HG02884 (cell line): ENCODE data around the gene PGA4.
"Not testable (repeated sequence)": the region's sequence is repeated elsewhere in the genome, so short reads cannot be mapped to it uniquely, and the experiment has no call there.

Experiments used
- ATAC-seq: cut with Tn5 transposase; IDR thresholded peaks from one replicate; pipeline ENCODE4 v1.9.1; 2021; ENCODE audit warnings: mild to moderate bottlenecking, moderate library complexity; ENCODE audit not compliant: unreplicated experiment

Gene PGA4

DNA sequence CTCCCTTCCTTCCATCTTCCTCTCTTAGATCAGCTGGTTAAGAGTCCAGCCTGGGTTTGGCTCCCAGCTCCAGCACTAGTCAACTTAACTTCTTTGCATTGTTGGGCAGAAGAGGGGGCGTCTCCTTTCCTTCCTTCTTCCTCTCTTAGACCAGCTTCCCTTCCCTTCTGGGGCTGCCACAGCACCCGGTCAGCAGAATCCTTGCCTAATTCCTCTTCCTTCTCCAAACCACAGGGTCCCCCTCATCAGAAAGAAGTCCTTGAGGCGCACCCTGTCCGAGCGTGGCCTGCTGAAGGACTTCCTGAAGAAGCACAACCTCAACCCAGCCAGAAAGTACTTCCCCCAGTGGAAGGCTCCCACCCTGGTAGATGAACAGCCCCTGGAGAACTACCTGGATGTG is 18.3 kb upstream of the PGA4 start:
- ATAC-seq = not testable (repeated sequence)

DNA sequence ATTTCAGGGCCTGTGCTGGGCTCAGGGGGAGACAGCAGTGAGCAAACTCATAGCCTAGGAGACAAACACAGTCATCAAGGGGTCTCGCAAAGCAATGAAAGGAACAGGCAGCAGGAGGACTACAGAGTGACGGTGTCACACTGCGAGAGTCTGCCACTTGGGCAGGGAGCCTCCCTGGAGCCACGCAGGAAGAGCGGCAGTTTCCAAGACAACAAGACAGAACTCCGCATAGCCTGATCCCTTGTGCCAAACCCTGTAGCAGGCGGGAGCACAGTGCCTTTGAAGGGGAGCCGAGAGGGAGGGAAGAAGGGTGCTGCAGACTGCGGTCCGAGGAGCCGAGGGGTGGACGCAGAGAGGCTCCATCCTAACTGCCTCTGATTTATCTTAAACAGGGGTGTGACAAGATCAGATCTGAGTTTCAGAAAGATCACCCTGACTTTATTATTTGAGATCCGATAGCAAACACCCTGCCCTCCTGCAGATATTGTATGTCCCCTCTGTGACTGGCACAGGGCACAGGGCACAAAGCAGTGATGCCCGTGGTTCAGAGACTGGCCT is 17.6 kb upstream of the PGA4 start:
- ATAC-seq = not testable (repeated sequence)

DNA sequence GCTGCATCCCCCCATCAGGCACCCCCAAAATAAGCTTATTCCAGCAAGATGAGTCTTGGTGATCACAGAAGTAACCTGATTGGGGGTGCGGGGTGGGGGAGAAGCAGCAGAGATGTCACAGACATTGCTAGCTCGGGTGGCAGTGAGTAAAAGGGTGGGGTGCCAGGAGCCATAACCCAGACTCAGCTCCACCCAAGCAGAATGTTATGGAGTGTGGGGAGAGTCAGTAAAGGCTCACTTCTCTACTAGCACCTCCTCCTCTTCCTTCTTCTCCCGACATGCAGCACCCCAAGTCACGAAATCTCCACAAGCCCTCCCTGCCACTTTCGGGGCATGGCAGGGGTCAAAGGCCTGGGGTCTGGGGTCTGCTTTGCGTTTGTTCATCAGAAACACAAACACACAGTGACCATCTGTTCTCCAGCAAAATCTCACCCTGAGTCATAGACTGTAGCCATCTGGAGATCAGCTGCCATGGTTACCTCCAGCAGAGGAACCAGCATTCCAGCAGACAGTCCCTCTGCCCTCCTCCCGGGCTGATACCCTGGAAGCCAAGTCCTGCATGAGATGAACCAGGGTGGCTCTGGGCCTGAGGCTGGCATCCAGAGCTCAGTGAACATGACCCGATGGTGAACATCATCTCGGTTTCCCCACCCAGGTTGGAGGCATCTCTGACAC is 14.4 kb upstream of the PGA4 start:
- not testable (repeated sequence) for ATAC-seq

DNA sequence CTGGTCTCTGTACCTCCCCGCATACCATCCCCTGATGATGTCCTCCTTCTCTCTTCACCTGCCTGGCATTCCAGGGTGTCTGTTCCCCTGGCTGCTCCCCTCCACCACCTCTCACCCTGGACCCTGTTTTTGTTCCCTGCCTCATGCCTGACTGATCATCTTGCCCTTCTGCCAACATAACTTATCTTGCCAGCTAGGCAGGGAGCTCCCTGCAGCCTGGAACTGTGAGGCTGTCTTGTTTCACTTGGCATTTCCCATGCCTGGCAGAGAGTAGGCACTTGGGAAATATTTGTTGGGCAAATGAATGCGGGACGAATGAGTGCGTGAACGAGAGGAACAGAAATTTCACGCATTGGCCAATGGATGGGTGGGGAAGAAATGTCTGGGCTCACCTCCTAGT is 11.5 kb upstream of the PGA4 start:
- not testable (repeated sequence) for ATAC-seq

DNA sequence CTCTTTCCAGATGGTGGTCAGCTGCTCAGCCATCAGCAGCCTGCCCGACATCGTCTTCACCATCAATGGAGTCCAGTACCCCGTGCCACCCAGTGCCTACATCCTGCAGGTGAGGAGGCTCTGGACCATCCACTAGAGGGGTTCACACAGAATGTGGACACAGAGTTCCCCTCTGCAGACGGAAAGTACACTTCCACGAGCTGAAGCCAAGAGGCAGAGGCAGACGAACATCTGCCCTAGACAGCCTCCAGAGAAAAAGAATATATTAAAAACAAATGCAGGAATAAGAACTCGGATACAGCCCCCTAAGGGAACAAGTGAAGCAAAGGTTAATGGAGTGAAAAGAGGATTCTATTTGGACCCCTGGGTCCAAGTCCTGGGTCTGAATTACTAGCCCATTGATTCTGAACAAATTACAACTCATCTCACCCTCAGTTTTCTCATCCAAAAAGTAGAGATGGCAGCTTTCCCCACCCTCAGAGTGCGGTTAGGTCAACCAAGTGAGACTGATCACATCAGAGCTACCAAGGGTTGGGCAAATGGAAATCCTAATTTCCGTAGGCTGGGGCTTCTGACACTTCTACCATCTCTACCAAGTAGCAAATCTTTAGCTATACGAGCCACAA is 10.7 kb upstream of the PGA4 start:
- ATAC-seq = not testable (repeated sequence)

DNA sequence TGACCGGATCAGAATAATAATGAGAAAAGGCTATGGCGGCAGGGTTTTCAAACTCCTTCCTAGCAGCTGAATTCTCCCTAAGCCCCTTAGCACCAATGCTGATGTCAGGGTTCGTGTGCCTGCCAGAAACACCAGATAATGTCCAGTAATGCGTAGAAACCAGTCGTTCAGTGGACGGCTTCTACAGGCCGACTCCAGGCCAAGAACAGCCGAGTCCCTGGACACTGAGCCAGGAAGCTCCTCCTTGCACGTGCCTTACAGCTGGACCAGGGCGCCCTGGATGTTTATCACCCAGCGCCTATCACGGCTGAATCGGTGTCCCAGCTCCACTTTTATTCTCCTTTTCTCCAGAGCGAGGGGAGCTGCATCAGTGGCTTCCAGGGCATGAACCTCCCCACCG is 9.9 kb upstream of the PGA4 start:
- ATAC-seq = not testable (repeated sequence)

DNA sequence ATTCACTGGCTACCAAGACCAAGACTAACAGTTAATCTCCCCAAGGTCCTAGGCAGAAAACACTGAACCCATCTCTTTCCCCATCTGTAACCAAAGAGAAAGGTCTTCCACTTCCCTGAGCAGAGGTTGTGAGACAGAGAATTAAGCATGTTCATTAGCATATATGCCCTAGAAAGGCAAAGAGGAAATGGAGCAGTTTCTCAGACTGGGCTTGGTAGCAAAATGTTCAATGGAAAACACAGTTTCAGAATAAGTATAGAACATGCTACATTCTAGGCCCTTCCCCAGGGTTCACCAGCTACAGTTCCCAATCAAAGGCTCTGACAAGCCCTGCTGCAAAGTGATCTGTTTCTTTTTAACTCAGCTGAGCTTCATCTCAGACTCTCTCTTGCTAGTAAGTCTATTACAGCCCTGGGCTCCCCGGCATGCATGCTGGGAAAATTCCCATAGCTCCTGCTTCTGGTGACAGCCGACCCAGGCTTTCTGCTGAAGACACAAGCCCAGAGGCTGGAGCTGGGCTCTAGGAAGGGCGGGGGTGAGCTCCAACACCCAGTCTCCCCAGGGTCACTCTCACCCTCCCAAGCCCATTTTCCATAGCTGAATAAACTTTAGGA is 8.3 kb upstream of the PGA4 start:
- not testable (repeated sequence) for ATAC-seq

DNA sequence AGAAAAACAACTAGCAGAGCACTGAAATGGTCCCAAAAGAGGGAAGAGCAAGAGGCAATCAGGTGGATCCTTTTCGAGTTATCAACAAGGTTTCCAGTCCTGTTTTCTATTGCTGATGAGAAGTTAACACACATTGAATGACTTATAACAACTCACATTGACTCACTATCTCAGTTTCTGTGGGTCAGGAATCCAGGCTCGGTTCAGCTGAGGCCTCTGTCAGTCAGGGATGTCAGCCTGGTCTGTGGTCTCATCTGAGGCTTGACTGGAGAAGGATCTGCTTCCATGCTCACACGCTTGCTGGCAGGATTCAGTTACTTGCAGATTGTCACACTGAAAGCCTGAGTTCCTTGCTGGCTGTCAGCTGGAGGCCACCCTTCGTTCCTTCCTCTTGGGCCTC is 3.8 kb upstream of the PGA4 start:
- not testable (repeated sequence) for ATAC-seq

DNA sequence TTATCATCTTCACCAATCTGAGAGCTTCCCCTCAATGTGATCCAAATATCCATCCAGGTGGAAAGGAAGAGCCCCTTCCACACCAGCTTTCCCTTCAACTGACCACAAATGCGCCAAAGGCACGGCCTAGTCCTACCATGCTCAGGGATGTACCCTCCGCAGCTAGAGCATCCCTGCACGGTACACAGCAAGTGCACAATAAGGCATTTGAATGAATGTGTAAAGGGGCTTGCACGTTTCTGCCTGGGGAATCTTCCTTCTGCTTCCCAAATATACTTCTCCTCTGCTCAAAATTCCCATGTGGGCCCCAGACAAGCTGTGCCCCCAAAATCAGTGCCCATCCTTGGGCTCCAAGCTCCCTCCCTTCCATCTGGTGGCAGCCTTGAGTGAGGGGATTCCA is 3.1 kb upstream of the PGA4 start:
- ATAC-seq = not testable (repeated sequence)

DNA sequence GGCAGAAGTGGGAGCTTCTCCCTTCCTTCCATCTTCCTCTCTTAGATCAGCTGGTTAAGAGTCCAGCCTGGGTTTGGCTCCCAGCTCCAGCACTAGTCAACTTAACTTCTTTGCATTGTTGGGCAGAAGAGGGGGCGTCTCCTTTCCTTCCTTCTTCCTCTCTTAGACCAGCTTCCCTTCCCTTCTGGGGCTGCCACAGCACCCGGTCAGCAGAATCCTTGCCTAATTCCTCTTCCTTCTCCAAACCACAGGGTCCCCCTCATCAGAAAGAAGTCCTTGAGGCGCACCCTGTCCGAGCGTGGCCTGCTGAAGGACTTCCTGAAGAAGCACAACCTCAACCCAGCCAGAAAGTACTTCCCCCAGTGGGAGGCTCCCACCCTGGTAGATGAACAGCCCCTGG is 545 bp downstream of the PGA4 start:
- ATAC-seq = not testable (repeated sequence)

DNA sequence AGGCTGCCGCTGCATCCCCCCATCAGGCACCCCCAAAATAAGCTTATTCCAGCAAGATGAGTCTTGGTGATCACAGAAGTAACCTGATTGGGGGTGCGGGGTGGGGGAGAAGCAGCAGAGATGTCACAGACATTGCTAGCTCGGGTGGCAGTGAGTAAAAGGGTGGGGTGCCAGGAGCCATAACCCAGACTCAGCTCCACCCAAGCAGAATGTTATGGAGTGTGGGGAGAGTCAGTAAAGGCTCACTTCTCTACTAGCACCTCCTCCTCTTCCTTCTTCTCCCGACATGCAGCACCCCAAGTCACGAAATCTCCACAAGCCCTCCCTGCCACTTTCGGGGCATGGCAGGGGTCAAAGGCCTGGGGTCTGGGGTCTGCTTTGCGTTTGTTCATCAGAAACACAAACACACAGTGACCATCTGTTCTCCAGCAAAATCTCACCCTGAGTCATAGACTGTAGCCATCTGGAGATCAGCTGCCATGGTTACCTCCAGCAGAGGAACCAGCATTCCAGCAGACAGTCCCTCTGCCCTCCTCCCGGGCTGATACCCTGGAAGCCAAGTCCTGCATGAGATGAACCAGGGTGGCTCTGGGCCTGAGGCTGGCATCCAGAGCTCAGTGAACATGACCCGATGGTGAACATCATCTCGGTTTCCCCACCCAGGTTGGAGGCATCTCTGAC is 4.5 kb downstream of the PGA4 start:
- not testable (repeated sequence) for ATAC-seq

DNA sequence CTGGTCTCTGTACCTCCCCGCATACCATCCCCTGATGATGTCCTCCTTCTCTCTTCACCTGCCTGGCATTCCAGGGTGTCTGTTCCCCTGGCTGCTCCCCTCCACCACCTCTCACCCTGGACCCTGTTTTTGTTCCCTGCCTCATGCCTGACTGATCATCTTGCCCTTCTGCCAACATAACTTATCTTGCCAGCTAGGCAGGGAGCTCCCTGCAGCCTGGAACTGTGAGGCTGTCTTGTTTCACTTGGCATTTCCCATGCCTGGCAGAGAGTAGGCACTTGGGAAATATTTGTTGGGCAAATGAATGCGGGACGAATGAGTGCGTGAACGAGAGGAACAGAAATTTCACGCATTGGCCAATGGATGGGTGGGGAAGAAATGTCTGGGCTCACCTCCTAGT is 7.3 kb downstream of the PGA4 start:
- not testable (repeated sequence) for ATAC-seq

DNA sequence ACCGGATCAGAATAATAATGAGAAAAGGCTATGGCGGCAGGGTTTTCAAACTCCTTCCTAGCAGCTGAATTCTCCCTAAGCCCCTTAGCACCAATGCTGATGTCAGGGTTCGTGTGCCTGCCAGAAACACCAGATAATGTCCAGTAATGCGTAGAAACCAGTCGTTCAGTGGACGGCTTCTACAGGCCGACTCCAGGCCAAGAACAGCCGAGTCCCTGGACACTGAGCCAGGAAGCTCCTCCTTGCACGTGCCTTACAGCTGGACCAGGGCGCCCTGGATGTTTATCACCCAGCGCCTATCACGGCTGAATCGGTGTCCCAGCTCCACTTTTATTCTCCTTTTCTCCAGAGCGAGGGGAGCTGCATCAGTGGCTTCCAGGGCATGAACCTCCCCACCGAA is 8.9 kb downstream of the PGA4 start:
- ATAC-seq = not testable (repeated sequence)

DNA sequence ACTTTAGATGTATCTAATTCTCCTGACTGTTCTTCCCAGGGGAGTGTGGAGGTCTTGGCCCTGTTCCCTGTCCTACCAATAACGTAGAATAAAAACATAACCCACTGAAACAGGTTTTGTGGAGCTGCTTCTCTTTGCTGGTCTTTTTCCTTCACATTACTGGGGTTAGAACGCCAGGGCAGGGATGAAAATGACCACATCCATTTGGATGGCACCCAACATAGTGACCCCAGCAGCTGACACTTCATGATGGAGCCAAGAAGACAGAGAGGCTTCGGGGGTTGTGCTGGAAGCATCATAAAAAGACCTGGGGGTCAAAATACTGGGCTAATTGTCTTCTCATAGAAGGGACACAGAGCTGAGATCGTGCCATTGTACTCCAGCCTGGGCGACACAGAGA is 9.4 kb downstream of the PGA4 start:
- not testable (repeated sequence) for ATAC-seq

DNA sequence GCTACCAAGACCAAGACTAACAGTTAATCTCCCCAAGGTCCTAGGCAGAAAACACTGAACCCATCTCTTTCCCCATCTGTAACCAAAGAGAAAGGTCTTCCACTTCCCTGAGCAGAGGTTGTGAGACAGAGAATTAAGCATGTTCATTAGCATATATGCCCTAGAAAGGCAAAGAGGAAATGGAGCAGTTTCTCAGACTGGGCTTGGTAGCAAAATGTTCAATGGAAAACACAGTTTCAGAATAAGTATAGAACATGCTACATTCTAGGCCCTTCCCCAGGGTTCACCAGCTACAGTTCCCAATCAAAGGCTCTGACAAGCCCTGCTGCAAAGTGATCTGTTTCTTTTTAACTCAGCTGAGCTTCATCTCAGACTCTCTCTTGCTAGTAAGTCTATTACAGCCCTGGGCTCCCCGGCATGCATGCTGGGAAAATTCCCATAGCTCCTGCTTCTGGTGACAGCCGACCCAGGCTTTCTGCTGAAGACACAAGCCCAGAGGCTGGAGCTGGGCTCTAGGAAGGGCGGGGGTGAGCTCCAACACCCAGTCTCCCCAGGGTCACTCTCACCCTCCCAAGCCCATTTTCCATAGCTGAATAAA is 10.5 kb downstream of the PGA4 start:
- ATAC-seq = not testable (repeated sequence)

DNA sequence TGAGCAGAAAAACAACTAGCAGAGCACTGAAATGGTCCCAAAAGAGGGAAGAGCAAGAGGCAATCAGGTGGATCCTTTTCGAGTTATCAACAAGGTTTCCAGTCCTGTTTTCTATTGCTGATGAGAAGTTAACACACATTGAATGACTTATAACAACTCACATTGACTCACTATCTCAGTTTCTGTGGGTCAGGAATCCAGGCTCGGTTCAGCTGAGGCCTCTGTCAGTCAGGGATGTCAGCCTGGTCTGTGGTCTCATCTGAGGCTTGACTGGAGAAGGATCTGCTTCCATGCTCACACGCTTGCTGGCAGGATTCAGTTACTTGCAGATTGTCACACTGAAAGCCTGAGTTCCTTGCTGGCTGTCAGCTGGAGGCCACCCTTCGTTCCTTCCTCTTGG is 15.0 kb downstream of the PGA4 start:
- not testable (repeated sequence) for ATAC-seq

DNA sequence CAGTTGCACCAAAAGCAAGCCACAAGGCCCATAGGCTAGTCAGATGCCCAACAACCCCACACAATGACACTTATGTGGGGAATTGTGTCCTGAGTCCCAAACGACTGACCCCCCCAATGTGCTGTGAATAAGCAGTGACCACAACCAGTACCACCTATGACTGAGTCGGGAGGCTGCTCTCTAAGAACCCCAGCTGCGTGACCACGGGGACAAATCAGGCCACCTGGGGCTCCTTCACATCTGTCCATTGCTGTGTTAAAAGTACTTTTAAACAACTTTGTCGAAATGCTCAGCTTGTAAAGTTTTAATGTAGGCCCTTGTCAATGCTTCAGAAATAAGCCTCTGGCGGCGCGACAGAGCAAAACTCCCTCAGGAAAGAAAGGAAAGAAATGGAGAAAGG is 18.1 kb downstream of the PGA4 start:
- ATAC-seq = not testable (repeated sequence)

DNA sequence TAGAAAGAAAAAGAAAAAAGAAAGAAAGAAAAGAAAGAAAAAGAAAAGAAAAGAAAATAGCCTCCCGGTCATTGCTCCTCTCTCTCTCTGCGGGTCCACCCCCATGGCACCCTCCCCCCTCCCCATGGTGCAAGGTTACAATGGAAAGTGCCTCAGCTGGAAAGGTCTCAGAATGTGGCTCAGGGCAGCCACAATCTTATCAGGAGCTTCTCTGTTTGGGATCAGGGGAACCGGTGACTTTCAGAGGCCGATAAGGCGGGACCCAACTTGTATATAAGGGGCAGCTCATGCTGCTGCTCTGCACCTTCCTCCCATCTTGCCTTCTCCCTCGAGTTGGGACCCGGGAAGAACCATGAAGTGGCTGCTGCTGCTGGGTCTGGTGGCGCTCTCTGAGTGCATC is 18.7 kb downstream of the PGA4 start, which contains the start of gene PGA5:
Gene PGA5 (plus strand): TSS at position 301 of the 400 bp plus-strand sequence. CDS start 52 bp downstream, at position 353.
- not testable (repeated sequence) for ATAC-seq

DNA sequence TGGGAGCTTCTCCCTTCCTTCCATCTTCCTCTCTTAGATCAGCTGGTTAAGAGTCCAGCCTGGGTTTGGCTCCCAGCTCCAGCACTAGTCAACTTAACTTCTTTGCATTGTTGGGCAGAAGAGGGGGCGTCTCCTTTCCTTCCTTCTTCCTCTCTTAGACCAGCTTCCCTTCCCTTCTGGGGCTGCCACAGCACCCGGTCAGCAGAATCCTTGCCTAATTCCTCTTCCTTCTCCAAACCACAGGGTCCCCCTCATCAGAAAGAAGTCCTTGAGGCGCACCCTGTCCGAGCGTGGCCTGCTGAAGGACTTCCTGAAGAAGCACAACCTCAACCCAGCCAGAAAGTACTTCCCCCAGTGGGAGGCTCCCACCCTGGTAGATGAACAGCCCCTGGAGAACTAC is 19.4 kb downstream of the PGA4 start:
- not testable (repeated sequence) for ATAC-seq

DNA sequence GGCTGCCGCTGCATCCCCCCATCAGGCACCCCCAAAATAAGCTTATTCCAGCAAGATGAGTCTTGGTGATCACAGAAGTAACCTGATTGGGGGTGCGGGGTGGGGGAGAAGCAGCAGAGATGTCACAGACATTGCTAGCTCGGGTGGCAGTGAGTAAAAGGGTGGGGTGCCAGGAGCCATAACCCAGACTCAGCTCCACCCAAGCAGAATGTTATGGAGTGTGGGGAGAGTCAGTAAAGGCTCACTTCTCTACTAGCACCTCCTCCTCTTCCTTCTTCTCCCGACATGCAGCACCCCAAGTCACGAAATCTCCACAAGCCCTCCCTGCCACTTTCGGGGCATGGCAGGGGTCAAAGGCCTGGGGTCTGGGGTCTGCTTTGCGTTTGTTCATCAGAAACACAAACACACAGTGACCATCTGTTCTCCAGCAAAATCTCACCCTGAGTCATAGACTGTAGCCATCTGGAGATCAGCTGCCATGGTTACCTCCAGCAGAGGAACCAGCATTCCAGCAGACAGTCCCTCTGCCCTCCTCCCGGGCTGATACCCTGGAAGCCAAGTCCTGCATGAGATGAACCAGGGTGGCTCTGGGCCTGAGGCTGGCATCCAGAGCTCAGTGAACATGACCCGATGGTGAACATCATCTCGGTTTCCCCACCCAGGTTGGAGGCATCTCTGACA is 23.3 kb downstream of the PGA4 start:
- ATAC-seq = not testable (repeated sequence)
